Gastrocnemius medialis (tissue), 4 donors: ENCODE measurements around the gene ASB13.

Experiments
- POLR2A ChIP-seq, 2 donors: fragments of 450-650 bp; IDR thresholded peaks; one replicate each; pipeline ENCODE4 v1.6.1; 2017; ENCODE audit warnings: antibody characterized with exemption in 2 of 2, mild to moderate bottlenecking in 2 of 2, moderate library complexity in 2 of 2
- TF ChIP-seq, protein P1 (sequence below), 5 experiments: fragments of 450-650 bp in 3 of 5; fragments of 200-600 bp in 2 of 5; sonication (generic) in 2 of 5; IDR thresholded peaks in 4 of 5; conservative IDR thresholded peaks in 1 of 5; 1 replicate in 4 of 5; 2 replicates in 1 of 5; pipeline ENCODE4 v1.5.1; 2016 to 2019; ENCODE audit warnings: antibody characterized with exemption in 5 of 5, mild to moderate bottlenecking in 3 of 5, moderate library complexity in 3 of 5

DNA sequence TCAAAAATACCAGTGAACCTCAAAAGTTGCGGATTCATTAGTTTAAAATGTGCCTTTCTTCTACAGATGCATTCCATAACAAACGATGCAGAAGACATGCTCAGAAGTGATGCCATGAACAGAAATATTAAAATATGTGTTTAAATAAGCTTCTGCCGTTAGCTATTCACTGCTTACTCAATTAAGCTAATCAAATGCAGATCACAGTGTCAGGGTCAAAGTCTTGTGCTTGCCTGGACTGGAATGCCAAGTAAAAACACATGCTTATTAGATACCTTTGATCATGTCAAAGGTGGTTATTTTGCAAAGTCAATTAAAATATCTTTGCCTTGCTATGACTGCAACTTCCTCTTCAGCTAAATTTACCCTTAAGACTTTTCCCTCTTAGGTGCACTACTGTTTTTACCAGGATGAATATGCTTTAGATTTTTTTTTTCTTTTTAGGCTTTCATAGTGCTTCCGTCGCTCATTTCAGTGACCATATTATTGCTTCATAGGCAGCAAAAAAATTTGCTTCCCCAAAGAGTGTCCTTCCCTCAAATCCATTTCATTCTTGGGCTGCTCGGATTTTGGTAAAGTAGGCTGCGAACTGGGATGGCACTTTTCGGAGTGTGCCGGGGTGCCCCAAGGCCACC lies 905 bp downstream of the ASB13 start:
- TF ChIP-seq, protein P1, sequence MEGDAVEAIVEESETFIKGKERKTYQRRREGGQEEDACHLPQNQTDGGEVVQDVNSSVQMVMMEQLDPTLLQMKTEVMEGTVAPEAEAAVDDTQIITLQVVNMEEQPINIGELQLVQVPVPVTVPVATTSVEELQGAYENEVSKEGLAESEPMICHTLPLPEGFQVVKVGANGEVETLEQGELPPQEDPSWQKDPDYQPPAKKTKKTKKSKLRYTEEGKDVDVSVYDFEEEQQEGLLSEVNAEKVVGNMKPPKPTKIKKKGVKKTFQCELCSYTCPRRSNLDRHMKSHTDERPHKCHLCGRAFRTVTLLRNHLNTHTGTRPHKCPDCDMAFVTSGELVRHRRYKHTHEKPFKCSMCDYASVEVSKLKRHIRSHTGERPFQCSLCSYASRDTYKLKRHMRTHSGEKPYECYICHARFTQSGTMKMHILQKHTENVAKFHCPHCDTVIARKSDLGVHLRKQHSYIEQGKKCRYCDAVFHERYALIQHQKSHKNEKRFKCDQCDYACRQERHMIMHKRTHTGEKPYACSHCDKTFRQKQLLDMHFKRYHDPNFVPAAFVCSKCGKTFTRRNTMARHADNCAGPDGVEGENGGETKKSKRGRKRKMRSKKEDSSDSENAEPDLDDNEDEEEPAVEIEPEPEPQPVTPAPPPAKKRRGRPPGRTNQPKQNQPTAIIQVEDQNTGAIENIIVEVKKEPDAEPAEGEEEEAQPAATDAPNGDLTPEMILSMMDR (IDR thresholded peaks at IDR 0.05 in 4 of 5, conservative IDR thresholded peaks at IDR 0.05 in 1 of 5): no peak
- TF ChIP-seq POLR2A (IDR thresholded peaks at IDR 0.05): no peak
